Stimulated activated CD4-positive, alpha-beta T cell treated with anti-CD3 and anti-CD28 coated beads, Interleukin-1b, Interleukin-23, amount 100 ng/mL, for 1 hour (primary cell): ENCODE results near the gene CDCA3.

Experiments
- DNase-seq, 2 donors: peaks; one replicate each; pipeline ENCODE4 v3.0.0-alpha.2; 2020; ENCODE audit warnings: low read depth in 2 of 2

Gene CDCA3

DNA sequence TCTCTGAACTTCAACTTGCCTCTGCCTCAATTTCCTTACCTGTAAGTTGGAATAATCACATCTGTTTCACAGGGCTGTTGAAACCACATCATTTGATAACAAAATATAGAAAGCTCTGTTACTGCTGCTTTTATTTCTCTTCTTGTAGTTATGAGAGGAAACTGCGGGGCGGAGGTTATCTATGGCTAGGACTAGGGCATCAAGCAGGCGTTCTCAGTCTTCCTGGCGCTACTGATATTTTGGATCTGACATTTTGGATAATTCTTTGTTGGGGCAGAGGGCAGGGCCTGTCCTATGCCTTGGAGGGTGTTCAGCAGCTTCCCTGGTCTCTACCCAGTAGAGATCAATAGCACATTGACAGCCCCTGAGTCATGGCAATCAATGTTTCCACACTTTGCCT, 19.0 kb downstream of the CDCA3 start:
- DNase-seq, result no peak

DNA sequence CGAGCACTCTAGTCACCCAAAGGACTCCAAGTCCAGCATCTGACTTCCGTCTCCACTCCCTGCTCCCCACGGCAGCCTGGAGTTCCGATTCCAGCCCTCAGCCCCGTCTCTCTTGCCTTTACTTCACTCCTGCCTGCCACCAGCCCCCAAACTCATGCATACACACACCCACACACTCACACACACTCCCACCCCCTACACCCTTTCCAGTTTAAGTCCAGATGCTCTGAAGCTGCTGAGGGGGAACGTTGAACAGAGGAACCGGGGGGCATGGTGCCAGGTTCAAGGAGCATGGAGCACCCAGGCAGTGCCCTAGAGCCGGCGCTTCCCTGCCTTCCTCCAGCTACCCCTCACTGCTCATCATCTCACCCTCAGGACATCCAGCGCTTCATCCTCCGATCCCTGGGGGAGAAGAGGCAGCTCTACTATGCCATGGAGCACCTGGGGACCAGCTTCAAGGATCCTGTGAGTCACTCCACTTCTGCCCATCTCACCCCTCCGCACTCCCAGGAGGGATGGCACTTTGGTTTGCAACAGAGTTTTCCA, 19.6 kb downstream of the CDCA3 start:
- DNase-seq, result no peak

DNA sequence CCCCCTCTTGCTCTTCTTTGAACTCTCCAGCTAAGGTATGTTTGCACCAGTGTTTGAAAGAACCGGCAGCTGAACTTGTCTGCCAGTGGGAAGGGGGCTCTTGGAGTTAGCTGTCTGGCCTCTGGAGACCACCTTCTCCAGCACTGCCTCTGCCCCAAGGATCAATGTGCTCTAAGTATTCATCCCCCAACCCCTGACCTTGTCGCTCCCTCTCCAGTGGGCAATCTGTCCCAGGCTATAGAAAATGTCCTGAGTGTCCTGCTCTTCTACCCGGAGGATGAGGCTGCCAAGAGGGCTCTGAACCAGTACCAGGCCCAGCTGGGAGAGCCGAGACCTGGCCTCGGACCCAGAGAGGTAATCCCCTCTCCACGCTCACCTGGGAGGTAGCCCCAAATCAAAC, 20.1 kb downstream of the CDCA3 start:
- DNase-seq, result no peak

DNA sequence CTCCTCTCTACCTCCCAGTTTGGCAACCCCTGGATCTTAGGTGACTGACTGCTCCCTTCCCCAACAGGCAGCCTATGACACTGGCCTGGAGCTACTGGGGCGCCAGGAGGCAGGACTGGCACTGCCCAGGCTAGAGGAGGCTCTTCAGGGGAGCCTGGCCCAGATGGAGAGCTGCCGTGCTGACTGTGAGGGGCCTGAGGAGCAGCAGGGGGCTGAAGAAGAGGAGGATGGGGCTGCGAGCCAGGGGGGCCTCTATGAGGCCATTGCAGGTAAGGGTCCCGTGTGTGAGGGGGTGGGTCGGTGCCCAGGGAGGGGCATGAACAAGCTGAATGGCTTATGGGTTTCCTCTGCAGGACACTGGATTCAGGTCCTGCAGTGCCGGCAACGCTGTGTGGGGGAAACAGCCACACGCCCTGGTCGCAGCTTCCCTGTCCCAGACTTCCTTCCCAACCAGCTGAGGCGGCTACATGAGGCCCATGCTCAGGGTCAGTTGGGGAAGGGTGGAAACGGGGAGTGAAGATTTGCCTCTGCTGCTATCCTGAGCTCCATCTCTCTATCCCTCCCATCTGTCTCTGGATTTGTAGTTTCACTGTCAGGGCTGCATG, 20.7 kb downstream of the CDCA3 start:
- DNase-seq, result no peak

DNA sequence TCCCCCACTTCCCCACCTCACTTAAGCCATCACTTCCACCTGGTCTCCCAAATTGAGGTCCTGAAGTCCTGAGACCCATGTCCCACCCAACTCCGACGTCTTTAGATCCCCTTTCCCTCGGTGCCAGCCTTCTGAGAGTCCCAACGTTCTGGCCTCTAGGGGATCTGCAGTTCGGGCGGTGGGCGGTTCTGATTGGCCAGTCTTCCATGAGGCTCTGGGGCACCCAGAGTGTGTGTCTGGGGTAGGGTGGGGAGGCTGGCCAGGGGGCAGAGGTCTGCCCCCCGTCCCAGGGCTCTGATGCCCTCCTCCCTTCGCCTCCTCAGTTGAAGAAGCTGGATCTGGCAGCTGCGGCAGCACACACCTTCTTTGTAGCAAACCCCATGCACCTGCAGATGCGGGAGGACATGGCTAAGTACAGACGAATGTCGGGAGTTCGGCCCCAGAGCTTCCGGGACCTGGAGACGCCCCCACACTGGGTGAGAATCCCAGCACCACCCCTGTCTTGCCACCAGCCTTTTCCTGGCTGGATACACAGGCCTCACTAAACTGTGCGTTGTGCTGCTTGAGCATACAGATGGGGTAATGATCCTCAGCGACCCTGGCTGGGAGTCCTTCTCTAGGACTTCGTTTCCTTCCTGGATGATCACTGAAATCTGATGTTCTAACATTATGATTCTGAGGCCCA, 21.4 kb downstream of the CDCA3 start:
- no peak for DNase-seq

DNA sequence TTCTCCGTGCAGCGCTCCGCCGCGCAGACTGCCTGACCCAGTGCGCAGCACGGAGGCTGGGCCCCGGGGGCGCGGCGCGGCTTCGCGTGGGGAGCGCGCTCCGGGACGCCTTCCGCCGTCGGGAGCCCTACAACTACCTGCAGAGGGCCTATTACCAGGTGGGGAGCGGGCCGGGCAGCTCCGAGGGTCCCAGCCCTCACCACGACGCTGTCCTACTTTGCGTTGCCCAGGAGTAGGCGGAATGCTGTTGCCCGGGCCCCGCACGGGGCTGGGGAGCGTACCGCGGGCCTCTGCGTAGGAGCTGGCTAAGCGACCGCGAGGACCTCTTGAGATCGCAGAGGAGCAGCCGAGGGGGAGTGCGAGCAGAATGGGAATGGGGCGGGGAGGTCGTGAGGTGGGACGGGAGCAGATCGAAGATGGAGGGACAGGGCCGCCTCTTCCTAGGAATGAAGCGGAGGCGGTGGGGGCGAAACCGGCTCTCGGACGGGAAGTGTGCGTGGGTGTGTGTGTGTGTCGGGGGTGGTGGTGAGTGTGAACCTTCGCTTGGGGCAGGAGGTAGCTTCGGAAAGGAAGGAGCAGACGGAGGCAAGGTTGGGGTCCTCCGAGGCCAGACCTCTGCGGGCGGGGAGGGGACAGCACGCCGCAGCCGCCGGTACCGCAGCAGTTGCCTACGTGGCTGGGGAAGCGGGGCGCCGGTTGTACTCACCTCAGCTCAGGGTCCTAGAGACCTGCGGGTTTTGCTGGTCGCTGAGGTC, 22.1 kb downstream of the CDCA3 start:
- DNase-seq, result no peak

DNA sequence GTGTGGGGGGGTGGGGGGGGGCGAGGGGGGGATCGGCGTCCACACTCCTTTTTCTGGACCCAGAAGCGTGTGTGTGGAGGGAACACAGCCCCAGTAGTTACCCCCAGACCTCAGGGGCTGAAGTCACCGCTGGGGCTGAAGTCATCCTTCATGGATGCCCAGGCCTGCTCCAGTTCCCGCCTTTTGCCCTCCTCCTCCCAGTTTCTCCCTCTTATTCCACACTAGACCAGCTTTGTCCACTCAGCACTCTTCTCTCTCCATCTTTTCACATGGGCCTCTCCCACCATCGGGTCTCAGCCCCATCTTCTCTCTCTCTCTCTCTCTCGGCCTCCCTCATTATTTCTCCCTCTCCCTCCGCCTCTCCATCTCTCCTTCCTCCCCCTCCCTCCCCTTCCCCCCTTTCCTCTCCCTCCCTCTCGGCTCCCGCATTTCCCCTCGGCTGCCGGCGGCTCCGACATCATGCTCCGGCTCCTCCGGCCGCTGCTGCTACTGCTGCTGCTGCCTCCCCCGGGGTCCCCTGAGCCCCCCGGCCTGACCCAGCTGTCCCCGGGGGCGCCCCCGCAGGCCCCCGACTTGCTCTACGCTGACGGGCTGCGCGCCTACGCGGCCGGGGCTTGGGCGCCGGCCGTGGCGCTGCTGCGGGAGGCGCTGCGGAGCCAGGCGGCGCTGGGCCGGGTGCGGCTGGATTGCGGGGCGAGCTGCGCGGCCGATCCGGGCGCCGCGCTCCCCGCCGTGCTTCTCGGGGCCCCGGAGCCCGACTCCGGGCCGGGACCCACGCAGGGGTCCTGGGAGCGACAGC, 22.9 kb downstream of the CDCA3 start, which contains the start of gene P3H3:
P3H3 (plus strand) TSS at position 426 of the 799 bp plus-strand sequence; CDS start at position 460, 34 bp downstream.
- no peak for DNase-seq

DNA sequence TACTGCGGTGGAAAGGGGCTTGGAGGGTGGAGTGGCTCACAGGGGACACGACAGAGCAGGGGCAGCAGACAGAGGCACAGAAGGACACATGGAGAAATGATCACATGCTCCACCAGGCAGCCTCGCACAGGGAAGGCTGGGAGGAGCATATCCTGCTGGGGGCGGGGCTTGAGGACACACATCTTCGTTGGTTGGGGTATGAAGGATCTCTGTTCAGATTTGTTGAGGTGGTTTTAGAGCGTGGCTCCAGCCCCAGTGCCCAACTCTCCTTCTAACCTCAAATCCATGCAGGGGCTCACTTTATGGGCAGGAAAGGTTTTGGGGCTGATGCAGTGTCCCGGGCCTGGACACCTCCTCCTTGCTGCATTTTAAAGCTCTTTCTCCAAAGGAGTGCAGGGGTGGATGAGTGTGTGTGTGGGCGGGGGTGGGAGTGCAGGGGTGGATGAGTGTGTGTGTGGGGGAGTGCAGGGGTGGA, 23.6 kb downstream of the CDCA3 start:
- no peak for DNase-seq

DNA sequence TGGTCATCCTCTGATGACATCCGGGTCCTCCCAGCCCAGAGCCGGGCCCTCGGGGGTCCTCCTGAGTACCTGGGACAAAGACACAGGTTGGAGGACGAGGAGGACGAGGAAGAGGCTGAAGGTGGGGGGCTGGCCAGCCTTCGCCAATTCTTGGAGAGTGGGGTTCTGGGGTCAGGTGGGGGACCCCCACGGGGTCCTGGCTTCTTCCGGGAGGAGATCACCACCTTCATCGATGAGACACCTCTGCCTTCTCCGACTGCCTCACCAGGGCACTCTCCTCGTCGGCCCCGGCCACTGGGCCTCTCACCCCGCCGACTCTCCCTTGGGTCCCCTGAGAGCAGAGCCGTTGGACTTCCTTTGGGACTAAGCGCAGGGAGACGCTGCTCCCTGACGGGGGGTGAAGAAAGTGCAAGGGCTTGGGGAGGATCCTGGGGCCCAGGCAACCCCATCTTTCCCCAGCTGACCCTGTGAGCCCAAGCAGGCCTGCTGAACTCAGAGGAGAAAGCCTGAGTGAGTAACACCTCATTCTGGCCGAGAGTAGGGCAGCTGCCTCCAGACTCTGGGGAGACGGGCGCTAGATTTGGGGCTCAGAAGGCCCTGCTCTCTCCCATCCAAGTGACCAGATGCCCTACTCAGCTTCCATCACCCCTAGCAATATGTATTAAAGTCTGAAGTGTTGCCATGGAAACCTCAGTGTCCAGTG, 24.2 kb downstream of the CDCA3 start:
- no peak for DNase-seq

DNA sequence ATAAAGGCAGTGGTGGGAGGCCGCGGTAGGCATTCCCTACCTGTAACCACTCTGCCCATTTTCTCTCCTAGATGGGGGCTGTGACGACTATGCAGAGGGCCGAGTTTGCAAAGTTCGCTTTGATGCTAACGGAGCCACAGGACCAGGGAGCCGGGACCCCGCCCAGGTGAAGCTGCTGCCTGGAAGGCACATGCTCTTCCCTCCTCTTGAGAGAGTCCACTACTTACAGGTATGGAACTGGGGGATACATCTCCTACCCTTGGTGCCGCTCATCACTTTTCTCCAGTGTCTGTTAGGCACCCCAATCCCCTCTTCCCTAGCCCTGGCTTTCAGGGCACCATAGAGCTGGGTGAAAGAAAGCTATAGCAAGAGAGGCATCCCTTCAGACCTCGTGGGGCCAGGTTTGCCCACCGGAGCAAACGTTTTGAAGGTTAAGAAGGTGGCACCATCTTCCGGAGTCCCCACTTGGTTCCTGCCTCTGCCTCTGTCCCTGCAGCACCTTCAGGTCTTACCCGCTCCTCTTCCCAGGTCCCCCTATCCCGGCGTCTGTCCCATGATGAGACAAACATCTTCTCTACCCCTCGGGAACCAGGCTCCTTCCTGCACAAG, 24.9 kb downstream of the CDCA3 start:
- DNase-seq, result no peak

DNA sequence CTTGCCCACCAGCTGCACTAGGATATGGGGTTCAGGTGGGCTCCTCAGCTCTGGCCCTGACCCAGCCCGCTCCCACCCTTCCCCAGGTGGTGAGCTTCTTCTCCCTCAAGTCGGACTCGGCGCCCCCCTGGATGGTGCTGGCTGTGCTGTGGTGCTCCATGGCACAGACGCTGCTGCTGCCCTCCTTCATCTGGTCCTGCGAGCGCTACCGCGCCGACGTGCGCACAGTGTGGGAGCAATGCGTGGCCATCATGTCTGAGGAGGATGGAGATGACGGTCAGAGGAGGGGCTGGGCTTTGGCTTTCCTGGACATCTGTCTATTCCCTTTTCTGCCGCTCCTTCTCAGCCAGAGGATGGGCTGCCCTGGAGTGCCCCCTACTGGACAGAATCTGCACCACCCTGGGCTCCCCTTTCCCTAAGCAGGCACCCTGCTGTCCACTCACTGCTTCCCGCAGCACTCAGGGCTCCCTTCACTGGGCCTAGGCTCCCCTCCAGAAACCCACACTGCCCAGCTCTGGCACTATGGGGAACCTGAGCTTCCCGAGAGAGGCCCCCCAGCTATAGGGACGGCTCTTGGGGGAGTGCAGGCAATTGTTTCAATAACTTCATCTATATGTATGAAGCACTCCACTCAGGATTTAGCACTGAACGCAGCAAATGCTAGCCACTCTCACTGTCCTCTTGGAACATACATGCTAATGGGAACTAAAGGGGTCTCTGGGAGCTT, 25.5 kb downstream of the CDCA3 start:
- DNase-seq, result peak; percentile 68 to 82

DNA sequence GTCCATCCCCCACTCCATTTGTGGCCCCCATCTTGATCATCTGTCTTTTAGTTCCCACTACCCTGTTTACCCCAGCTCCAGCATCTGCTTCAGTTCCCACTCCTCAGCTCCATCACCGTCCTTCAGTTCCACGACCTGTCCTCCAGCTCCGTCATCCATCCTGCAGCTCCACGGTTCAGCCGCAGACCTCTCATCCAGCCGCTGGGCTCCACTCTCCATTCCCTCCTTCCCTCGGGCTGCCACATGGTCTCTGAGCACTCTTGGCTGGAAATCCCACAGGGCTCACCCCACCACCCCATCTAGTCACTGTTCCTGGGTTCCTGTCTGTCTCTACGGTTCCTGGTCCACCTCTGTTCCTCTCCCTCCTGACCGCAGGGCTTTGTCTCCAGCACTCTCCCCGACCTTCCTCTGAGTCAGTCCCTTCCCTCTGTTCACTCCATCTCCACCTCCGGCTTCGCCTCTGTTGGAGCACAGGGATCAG, 26.1 kb downstream of the CDCA3 start:
- DNase-seq, result no peak

DNA sequence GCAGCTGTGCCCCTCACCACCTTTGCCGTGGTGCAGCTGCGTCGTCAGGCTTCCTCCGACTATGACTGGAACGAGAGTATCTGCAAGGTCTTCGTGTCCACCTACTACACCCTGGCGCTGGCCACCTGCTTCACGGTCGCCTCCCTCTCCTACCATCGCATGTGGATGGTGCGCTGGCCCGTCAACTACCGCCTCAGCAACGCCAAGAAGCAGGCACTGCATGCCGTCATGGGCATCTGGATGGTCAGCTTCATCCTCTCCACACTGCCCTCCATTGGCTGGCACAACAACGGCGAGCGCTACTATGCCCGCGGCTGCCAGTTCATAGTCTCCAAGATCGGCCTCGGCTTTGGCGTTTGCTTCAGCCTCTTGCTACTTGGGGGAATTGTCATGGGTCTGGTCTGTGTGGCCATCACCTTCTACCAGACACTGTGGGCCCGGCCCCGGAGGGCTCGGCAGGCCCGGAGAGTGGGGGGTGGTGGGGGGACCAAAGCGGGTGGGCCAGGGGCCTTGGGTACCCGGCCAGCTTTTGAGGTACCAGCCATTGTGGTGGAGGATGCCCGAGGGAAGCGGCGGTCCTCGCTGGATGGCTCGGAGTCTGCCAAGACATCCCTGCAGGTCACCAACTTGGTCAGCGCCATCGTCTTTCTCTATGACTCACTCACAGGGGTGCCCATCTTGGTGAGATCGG, 26.9 kb downstream of the CDCA3 start:
- no peak for DNase-seq

DNA sequence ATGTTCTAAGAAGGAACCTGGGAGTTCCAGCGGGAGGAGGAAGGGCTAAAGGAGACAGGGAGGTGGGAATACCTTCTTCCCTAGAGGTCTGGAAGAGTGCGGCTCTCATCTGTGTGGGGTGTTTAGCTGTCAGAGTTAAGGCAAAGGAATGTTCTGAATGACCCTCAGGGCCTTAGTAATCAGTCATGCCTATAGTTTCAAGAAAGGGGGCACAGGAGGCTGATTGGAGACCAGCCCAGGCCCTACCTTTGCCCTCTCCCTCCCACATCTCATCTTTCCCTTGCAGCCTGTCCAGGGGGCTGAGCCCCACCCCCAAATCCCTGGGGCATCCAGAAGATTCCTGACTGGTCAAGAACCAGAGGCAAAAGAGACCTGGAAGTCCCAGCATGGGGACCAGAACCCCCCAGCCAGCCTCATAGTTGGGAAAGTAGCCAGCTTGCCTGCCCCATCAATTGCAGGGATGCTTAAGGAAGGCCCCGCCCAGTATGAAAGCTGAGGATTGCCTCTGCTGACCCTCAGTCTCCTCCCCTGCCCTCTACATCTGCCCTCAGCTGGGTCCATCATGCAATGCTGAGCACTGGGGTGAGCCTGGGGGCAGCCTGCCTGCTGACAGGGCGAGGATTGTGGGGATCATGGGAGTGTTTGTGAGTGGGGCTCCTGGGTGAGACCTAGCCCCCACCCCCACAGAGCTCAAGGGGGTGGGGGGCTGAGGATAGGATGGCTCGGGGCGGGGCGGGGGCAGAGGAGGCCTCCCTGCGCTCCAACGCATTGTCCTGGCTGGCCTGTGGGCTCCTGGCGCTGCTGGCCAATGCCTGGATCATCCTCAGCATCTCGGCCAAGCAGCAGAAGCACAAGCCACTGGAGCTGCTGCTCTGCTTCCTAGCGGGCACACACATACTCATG, 27.7 kb downstream of the CDCA3 start:
- no peak for DNase-seq

DNA sequence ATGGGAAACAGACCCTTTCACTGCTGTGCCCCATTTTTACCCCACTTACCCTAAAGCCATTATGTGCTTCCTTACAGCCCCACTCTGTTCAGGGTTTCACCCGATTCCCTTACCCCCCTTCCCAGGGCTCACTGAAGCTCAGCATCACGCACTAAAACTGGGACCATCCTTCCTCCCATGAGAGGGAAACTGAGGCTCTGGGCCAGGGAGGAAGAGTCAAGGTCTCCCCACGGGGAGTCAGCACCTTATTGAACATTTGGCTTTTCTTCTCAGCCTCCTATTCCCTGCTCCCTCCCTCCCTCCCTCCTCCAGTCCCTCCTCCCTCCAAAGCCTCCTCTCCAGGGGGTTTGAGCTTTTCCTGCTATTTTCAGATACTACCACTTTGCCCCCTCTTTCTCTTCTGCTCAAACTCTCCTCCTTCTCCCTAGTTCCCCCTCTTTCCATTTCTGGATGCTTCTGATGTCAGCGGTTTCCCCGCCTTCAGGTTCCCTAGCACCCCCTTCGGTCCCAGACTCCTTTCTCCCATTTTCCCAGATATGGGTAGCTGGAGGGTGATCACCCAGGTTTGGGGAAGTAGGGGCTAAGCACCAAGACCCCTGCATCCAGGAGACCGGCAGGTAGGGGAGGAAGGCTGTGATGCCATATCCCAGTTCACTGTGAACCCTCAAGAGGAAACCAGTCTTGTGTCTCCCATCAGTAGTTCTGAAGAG, 28.5 kb downstream of the CDCA3 start:
- DNase-seq, result no peak

DNA sequence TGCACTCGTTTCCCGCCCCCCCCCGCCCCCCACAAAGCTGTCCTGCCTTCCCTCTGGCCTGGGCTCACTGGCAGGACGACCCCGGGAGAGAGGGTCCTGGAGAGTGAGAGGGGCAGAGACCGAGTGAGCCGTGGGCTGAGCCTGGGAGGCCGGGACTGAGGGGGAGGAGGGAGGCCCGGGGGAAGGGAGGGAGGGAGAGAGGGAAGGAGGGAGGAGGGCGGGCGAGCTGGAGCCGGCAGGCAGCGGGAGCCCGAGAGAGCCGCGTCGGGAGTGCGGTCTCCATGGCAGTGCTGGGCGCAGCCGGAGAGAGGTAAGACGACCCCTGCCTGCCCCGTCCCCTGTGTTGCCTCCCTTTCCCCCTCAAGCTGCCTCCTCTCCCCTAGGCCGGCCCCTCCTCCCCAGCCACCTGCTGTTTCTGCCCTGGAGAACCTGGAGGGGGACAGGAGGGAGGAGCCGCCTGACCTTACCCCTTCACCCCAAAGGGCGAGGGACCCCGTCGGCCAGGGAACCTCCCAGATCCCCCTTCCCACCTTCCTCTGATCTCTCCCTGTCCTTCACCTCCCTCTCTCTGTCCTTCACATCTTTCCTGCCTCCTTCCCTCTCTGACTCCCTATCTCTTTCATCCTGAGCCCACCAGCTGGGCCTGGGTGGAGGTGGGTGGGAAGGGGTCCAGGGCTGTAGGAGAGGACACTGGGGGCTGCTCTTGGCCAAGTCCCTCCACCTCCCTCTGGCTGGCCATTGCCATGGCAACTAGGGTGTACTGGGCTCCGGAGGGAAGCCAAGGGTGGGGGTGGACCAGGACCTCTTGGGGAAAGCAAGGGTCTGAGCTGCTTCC, 29.3 kb downstream of the CDCA3 start, which contains the start of gene GPR162:
GPR162 (plus strand) TSS at position 231 of the 835 bp plus-strand sequence. CDS start 2,078 bp downstream, outside the sequence.
- DNase-seq, result no peak
